HepG2 (cell line): Measurements from ENCODE around the gene TMTC1. TPM values are rescaled to one million over a fixed set of nuclear protein-coding genes. Genes with fewer than 3 reads are reported as not detected.

ENCODE experiments used
- RAD51 ChIP-seq: fragments of 450-650 bp; IDR thresholded peaks from 2 replicates; pipeline ENCODE4 v1.6.1; 2016; ENCODE audit warnings: borderline replicate concordance
- TBX3 ChIP-seq: fragments of 450-650 bp; IDR thresholded peaks from 2 replicates; pipeline ENCODE4 v1.6.1; 2017; ENCODE audit warnings: antibody characterized with exemption, mild to moderate bottlenecking, inconsistent platforms, borderline replicate concordance
- ZNF792 ChIP-seq: IDR thresholded peaks from 2 replicates; pipeline ENCODE4 v1.6.1; 2016
- ZSCAN12 ChIP-seq: sonication (generic); formaldehyde crosslinking; IDR thresholded peaks from 2 replicates; pipeline ENCODE4 v1.9.0; 2021; ENCODE audit warnings: mild to moderate bottlenecking, missing genetic modification reagents
- polyA plus RNA-seq, 8 experiments: library from polyadenylated mRNA; depleted of rRNA in 3 of 8; stranded (reverse) in 7 of 8; unstranded in 1 of 8; fragments of >200 nt; fragmentation: Illumina TruSeq in 4 of 8; extraction: Trizol in 4 of 8; gene quantifications; 2 replicates each; pipeline versions ENCODE4 v1.2.1 to v1.2.3, GENCODE V29; 2011 to 2016; ENCODE audit warnings: low read depth in 4 of 8, missing spikeins in 1 of 8, mixed read lengths in 1 of 8; ENCODE audit not compliant: insufficient read depth in 1 of 8
- total RNA-seq, 5 experiments: library from RNA; depleted of rRNA; stranded (reverse); fragments of >200 nt; fragmentation: Illumina TruSeq; extraction: Trizol; gene quantifications; 2 replicates each; pipeline ENCODE4 v1.2.3, GENCODE V29; 2016; ENCODE audit warnings: low read depth in 1 of 5
- TF ChIP-seq, protein P1 (sequence below): IDR thresholded peaks from 2 replicates; pipeline ENCODE4 v1.6.1; 2016; ENCODE audit warnings: low read depth
- TF ChIP-seq, protein P2 (sequence below): sonication (generic); formaldehyde crosslinking; IDR thresholded peaks from 2 replicates; pipeline ENCODE4 v1.4.0; 2020; ENCODE audit warnings: missing genetic modification reagents, borderline replicate concordance
- TF ChIP-seq, protein P3 (sequence below): sonication (generic); formaldehyde crosslinking; IDR thresholded peaks from 2 replicates; pipeline ENCODE4 v1.4.0; 2020; ENCODE audit warnings: mild to moderate bottlenecking, missing genetic modification reagents
- TF ChIP-seq, protein P4 (sequence below): sonication (generic); formaldehyde crosslinking; IDR thresholded peaks from 2 replicates; pipeline ENCODE4 v1.8.1; 2023; ENCODE audit warnings: mild to moderate bottlenecking, missing genetic modification reagents

TMTC1 gene
- total and polyA plus RNA-seq, 2 of the 13 experiments (the other 11 are each of a cell fraction or from before 2014, with no cell fraction given) = 0.69 to 1.8 TPM

DNA sequence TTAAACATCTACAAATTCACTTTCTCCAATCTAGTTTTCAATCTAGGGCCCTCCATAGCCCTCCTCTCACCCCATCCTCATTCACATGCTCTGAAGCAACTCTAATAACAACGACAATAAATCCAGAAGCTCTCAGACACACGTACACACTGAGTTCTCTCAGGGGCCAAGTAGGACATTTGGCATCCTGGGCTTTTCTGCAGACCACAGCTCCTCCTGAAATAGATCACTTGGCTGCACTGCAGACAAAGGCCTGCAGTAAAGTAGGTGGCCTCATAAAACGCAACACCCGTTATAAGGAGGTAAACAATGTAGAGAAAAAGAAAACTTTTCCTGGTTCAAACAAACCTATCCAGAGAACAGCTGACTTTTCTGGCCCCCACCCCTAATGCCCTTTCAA lies 111.2 kb downstream of the TMTC1 start (continued):
- TF ChIP-seq, protein P1, sequence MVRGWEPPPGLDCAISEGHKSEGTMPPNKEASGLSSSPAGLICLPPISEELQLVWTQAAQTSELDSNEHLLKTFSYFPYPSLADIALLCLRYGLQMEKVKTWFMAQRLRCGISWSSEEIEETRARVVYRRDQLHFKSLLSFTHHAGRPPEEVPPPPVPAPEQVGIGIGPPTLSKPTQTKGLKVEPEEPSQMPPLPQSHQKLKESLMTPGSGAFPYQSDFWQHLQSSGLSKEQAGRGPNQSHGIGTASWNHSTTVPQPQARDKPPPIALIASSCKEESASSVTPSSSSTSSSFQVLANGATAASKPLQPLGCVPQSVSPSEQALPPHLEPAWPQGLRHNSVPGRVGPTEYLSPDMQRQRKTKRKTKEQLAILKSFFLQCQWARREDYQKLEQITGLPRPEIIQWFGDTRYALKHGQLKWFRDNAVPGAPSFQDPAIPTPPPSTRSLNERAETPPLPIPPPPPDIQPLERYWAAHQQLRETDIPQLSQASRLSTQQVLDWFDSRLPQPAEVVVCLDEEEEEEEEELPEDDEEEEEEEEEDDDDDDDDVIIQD = no peak
- TF ChIP-seq, protein P2, sequence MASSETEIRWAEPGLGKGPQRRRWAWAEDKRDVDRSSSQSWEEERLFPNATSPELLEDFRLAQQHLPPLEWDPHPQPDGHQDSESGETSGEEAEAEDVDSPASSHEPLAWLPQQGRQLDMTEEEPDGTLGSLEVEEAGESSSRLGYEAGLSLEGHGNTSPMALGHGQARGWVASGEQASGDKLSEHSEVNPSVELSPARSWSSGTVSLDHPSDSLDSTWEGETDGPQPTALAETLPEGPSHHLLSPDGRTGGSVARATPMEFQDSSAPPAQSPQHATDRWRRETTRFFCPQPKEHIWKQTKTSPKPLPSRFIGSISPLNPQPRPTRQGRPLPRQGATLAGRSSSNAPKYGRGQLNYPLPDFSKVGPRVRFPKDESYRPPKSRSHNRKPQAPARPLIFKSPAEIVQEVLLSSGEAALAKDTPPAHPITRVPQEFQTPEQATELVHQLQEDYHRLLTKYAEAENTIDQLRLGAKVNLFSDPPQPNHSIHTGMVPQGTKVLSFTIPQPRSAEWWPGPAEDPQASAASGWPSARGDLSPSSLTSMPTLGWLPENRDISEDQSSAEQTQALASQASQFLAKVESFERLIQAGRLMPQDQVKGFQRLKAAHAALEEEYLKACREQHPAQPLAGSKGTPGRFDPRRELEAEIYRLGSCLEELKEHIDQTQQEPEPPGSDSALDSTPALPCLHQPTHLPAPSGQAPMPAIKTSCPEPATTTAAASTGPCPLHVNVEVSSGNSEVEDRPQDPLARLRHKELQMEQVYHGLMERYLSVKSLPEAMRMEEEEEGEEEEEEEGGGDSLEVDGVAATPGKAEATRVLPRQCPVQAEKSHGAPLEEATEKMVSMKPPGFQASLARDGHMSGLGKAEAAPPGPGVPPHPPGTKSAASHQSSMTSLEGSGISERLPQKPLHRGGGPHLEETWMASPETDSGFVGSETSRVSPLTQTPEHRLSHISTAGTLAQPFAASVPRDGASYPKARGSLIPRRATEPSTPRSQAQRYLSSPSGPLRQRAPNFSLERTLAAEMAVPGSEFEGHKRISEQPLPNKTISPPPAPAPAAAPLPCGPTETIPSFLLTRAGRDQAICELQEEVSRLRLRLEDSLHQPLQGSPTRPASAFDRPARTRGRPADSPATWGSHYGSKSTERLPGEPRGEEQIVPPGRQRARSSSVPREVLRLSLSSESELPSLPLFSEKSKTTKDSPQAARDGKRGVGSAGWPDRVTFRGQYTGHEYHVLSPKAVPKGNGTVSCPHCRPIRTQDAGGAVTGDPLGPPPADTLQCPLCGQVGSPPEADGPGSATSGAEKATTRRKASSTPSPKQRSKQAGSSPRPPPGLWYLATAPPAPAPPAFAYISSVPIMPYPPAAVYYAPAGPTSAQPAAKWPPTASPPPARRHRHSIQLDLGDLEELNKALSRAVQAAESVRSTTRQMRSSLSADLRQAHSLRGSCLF = no peak
- TF ChIP-seq RAD51 = no peak
- TF ChIP-seq, protein P3, sequence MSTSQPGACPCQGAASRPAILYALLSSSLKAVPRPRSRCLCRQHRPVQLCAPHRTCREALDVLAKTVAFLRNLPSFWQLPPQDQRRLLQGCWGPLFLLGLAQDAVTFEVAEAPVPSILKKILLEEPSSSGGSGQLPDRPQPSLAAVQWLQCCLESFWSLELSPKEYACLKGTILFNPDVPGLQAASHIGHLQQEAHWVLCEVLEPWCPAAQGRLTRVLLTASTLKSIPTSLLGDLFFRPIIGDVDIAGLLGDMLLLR (CRISPR knock-in tag) = no peak
- TF ChIP-seq ZNF792 (CRISPR knock-in tag) = no peak
- TF ChIP-seq TBX3 = no peak
- TF ChIP-seq ZSCAN12 (CRISPR knock-in tag) = no peak
- TF ChIP-seq, protein P4, sequence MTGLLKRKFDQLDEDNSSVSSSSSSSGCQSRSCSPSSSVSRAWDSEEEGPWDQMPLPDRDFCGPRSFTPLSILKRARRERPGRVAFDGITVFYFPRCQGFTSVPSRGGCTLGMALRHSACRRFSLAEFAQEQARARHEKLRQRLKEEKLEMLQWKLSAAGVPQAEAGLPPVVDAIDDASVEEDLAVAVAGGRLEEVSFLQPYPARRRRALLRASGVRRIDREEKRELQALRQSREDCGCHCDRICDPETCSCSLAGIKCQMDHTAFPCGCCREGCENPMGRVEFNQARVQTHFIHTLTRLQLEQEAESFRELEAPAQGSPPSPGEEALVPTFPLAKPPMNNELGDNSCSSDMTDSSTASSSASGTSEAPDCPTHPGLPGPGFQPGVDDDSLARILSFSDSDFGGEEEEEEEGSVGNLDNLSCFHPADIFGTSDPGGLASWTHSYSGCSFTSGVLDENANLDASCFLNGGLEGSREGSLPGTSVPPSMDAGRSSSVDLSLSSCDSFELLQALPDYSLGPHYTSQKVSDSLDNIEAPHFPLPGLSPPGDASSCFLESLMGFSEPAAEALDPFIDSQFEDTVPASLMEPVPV (CRISPR knock-in tag) = no peak
